Occipital lobe (tissue), 2 donors: Measurements from ENCODE around the gene TMEM82. TPM values are rescaled to one million over a fixed set of nuclear protein-coding genes. Genes with fewer than 3 reads are reported as not detected.
"Not testable (repeated sequence)": the region's sequence is repeated elsewhere in the genome, so short reads cannot be mapped to it uniquely, and the experiment has no call there.

ENCODE experiments used
- DNase-seq: peaks from one replicate; lab custom pipeline; 2025; lab: John Stamatoyannopoulos, UW
- total RNA-seq: library from RNA; depleted of rRNA; stranded (reverse); fragments of >200 nt; gene quantifications from one replicate; pipeline ENCODE4 v1.2.3, GENCODE V29; 2014

The TMEM82 gene
- total RNA-seq = not detected

- DNase-seq = no peak
These were observed at the start of gene TMEM82 for GRCh38 chr1:15742339-15742801. TSS of gene TMEM82 (plus strand) at chr1:15742499. CDS start at chr1:15742560, 61 bp downstream.

- no peak for DNase-seq
These were observed 48.9 kb upstream of the TMEM82 start for GRCh38 chr1:15693371-15693770.

- no peak for DNase-seq
These were observed 45.3 kb upstream of the TMEM82 start for GRCh38 chr1:15696956-15697521.

GRCh38 chr1:15698201-15698600 is 44.1 kb upstream of the TMEM82 start:
- DNase-seq = no peak

- DNase-seq = not testable (repeated sequence)
These were observed 43.0 kb upstream of the TMEM82 start for GRCh38 chr1:15699321-15699720.

GRCh38 chr1:15700508-15700907 is 41.8 kb upstream of the TMEM82 start:
- DNase-seq = no peak

GRCh38 chr1:15701784-15702183 is 40.5 kb upstream of the TMEM82 start:
- no peak for DNase-seq

- DNase-seq = no peak
These were observed 39.4 kb upstream of the TMEM82 start for GRCh38 chr1:15702722-15703550.

GRCh38 chr1:15703562-15703961 is 38.7 kb upstream of the TMEM82 start:
- peak; percentile 81 for DNase-seq

GRCh38 chr1:15704526-15705183 is 37.6 kb upstream of the TMEM82 start:
- no peak for DNase-seq

- DNase-seq = no peak
These were observed 37.1 kb upstream of the TMEM82 start for GRCh38 chr1:15705184-15705566.

GRCh38 chr1:15706751-15707150 is 35.5 kb upstream of the TMEM82 start:
- DNase-seq = no peak

- no peak for DNase-seq
These were observed 34.9 kb upstream of the TMEM82 start for GRCh38 chr1:15707239-15707925.

- DNase-seq = no peak
These were observed 33.7 kb upstream of the TMEM82 start for GRCh38 chr1:15708486-15709137.

- DNase-seq = no peak
These were observed 33.1 kb upstream of the TMEM82 start for GRCh38 chr1:15709226-15709625.

- DNase-seq = no peak
These were observed 30.1 kb upstream of the TMEM82 start for GRCh38 chr1:15712168-15712567.

GRCh38 chr1:15714406-15715136 is 27.7 kb upstream of the TMEM82 start:
- peak; percentile 43 for DNase-seq

- no peak for DNase-seq
These were observed 24.7 kb upstream of the TMEM82 start for GRCh38 chr1:15717418-15718125.

- no peak for DNase-seq
These were observed 24.1 kb upstream of the TMEM82 start for GRCh38 chr1:15718199-15718601.
